ENCODE results near the gene INPP5J. TPM values are rescaled to one million over a fixed set of nuclear protein-coding genes. Genes with fewer than 3 reads are reported as not detected.
"Not testable (repeated sequence)": the region's sequence is repeated elsewhere in the genome, so short reads cannot be mapped to it uniquely, and the experiment has no call there.

Gene INPP5J, protein sequence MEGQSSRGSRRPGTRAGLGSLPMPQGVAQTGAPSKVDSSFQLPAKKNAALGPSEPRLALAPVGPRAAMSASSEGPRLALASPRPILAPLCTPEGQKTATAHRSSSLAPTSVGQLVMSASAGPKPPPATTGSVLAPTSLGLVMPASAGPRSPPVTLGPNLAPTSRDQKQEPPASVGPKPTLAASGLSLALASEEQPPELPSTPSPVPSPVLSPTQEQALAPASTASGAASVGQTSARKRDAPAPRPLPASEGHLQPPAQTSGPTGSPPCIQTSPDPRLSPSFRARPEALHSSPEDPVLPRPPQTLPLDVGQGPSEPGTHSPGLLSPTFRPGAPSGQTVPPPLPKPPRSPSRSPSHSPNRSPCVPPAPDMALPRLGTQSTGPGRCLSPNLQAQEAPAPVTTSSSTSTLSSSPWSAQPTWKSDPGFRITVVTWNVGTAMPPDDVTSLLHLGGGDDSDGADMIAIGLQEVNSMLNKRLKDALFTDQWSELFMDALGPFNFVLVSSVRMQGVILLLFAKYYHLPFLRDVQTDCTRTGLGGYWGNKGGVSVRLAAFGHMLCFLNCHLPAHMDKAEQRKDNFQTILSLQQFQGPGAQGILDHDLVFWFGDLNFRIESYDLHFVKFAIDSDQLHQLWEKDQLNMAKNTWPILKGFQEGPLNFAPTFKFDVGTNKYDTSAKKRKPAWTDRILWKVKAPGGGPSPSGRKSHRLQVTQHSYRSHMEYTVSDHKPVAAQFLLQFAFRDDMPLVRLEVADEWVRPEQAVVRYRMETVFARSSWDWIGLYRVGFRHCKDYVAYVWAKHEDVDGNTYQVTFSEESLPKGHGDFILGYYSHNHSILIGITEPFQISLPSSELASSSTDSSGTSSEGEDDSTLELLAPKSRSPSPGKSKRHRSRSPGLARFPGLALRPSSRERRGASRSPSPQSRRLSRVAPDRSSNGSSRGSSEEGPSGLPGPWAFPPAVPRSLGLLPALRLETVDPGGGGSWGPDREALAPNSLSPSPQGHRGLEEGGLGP
- 13.8 TPM for total RNA-seq
- long read RNA-seq, partial matches to known transcripts: 20 of 30 reads
- long read RNA-seq, other reads (novel, unspliced or antisense): 4 of 30 reads

DNA sequence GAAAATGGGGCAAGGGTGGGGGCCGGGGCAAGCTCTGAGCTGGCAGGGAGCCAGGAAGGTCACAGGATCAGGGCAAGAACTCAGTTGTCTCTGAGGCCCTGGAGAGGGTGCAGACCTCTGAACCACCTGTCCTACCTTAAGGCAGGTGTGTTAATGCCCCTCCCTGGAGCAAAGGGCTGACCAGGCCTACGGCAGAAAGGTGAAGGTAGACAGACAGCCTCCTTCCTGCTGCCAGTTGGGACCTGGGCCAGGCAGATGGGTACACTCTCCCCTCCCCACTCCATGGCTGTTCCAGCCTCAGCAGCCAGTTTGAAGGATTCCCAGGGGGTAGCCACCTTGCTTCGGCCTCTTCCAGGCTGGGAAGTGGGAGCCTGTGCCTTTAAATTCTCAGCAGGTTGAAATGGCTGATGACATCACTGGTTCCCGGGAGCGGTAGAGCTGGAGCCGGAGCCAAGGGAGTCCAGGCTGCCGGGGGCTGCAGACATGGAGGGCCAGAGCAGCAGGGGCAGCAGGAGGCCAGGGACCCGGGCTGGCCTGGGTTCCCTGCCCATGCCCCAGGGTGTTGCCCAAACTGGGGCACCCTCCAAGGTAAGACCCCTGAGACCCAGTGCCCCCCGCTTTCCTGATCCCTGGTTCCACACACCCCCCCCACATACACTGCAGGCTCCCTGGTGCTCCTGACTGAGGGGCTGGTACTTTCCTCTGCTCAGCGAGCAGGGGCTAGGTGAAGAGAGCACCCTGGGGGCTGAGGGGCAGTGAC lies at the start of gene INPP5J:
Gene INPP5J, plus strand, starts transcription at position 435 of the 760 bp plus-strand sequence. Its CDS starts 49 bp downstream, at position 484.
- intact Hi-C loops (cut with DNase I): no loop called here
- DNase-seq (ENCODE audit: low spot score): no peak

DNA sequence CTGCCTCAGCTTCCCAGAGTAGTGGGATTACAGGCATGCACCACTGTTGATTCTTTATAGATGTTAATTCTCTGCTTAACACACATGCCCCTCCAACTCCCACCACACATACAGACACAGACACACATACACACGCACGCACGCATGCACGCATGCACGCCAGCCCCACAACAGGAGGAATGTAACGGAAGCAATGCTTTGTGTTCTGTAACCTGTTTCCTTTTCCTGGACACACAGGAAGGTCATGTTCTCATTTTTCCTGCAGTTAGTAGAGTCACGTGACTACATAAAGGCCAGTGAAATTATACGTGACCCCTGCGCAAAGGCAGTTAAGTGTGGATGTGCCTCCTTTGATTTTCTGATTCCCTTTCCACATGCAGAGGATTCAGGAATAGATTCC lies 49.6 kb upstream of the INPP5J start:
- DNase-seq (ENCODE audit: low spot score); intact Hi-C loops (cut with DNase I): not testable (repeated sequence)

DNA sequence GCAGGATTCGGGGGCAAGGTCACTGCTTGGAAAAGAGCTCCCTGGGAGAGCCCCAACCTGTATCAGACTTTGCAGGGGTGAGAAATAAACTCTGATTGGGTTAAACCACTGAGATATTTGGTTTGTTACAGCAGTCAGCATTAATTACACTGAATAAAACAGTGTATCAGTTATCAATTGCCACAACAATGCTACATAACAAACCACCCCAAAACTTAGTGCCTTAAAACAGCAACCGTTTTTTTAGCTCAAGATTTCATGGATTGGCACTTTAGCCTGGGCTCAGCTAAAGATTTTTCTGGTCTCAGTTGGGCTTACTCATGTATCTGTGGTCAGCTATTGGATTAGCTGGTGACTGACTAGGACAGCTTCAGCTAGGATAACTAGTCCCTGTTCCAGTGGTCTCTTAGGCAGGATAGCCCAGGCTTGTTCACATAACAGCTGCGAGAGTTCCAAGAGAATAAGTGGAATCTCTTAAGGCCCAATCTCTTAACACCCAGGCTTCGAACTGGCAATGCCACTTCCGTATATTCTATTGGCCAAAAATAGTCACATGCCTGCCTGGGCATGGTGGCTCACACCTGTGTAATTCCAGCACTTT lies 49.1 kb upstream of the INPP5J start:
- DNase-seq (ENCODE audit: low spot score); intact Hi-C loops (cut with DNase I): not testable (repeated sequence)

DNA sequence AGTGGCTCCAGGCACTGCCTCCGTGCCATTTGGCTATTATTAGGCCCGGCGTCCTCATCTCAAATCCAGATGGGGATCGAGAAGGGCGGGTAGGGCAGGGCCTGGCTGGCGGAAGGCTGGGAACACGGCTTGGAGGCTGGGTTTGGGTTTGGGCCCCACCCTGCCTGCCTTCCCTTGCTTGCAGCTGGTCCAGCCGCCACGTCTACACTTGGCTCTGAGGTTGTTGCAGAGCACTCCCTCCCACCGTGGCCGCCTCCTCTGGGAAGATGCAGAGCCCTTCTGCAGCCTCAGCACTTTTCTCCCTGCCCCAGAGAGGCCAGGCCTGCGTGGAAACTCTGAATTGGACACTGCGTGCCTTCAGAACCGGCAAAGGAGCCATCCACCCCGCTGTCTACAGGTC lies 46.8 kb upstream of the INPP5J start:
- intact Hi-C loops (cut with DNase I): no loop called here
- DNase-seq (ENCODE audit: low spot score): peak; percentile 91

DNA sequence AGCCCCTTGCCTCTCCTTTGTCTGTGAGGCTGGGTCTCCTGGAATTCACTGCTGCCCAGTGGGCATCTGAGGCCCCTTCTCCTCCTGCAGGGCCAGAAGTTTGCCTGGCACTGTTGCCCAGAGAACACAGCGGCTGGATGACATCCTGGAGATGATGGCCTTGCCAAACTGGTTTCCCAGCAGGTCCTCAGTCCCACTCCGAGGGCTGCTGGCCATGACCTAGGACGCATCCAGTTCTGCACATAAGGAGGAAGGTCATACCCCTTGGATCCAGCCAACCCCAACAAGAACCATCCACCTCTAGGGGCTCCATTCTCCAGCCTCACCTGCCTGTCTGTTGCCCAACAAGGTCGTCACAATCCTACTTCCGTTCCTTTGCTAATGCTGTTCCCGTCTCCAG lies 45.1 kb upstream of the INPP5J start:
- intact Hi-C loops (cut with DNase I): no loop called here
- no peak for DNase-seq (ENCODE audit: low spot score)

DNA sequence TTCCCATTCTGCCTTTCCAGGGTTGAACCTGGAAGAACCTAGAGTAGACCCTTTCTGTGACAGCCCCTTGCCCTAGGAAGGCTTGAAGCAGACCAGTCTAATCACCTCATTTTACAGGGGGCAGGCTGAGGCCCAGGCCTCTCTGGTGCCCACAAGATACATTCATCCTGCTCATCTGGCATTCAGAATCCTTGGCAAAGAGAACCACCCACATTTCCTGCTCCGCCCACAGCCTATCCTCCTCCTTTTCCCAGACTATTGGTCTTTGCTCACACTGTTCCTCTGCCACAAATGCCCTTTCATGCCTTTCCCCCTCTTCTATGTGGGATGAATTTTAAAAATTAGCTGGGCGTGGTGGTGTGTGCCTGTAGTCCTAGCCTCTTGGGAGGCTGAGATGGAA lies 44.4 kb upstream of the INPP5J start:
- DNase-seq (ENCODE audit: low spot score); intact Hi-C loops (cut with DNase I): not testable (repeated sequence)

DNA sequence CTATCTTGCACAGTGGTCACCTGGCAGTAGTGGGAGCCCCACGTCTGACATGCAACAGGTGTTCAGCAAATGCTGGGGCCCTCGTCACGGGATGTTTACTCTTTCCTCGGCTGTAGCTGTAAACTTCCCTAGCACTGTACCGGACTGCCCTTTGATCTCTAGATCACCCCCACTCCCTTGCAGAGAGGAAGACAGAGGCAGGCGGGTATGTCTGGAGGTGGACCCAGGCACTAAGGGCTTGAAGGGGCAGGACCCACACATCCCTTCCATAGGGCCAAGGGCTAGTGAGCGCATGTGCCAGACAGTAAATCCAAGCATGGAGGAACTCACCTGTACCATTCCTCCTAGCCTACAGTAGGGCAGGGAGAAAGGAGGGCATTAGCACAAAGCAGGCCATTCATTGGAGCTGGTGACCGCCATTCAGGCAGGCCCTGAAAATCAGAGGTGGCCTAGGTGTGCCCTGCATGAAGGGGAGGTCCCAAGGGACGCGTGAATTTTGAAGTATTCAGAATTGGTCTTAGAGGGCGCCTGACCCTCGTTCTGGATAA lies 43.6 kb upstream of the INPP5J start:
- no peak for DNase-seq (ENCODE audit: low spot score)
- intact Hi-C loops (cut with DNase I): no loop called here

DNA sequence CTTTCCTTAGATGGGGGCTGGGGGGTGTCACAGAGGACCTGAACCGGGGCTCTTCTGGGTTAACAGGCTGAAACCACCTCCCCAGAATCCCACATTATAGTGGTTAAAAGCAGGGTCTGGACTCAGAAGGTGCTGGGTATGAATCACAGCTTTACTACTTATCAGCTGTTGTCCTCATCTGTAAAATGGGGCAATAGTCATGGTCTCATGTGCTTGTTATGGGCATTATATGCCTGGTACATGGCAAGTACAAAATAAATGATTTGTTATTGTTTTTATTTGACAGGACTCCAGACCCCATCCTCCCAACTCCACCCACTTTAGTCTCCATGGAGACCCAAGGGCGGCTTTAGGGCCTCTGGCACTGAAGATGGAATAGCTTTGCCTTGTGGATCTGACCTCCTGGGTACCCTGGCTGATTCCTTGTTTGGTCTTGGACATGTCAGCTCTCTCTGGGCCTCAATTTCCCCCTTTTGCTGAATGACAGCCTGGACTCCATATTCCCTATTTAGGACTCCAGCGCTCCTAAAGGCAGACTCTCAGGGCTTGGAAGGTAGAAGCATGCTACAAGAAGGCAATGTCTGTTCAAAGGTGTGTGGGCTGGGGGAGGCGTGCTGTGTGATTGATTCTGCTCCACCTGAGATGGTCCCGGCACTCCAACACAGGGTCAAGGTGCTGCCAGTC lies 42.5 kb upstream of the INPP5J start:
- intact Hi-C loops (cut with DNase I): loop anchor here (2.0 to 10.0 kb wide), 2 partner anchors 112 to 316 kb away; partner anchors contain the start of genes MORC2 and TUG1
- no peak for DNase-seq (ENCODE audit: low spot score)

DNA sequence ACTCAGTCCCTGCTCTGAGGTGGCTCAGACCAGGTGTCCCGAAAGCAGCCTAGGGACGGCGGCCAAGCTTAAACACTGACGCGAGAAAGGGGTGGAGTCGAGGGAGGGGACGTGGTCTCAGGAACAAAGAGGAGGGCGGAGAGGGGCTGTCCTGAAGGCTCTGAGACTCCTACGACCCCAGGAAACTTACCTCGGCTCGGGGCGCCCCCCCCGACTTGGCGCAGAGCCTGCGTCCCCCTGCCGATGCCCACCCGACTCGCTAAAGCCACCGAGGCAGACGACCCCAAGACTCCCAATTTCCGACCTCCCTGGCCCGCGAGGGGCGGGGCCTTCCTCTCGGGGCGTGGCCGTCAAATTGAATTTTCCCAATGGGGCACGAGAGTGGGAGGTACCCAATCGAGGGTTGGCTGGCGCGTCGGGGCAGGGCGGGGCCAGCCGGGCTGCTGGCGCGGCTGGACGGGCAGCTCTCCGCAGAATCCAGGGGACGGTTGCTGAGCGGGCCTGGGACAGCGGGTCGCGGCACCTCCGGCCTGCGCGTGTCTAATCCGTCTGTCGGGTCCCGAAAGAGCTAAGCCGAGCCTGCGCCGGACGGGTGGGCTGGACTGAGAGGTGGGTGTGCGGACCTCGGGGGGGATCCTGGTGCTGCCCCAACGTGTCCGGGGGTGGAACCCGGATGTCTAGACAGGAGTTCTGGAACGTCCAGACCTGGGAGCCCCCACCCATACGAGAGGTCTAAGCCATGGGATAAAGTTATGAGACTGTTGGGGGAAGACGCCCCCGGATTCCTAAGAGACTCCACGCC lies 41.7 kb upstream of the INPP5J start, which contains the start of gene SMTN:
Gene SMTN, plus strand, starts transcription at position 471 of the 802 bp plus-strand sequence. CDS start 1,941 bp downstream, outside the sequence.
- intact Hi-C loops (cut with DNase I): loop anchor here (2.0 to 10.0 kb wide), 2 partner anchors 112 to 316 kb away; partner anchors contain the start of genes MORC2 and TUG1

DNA sequence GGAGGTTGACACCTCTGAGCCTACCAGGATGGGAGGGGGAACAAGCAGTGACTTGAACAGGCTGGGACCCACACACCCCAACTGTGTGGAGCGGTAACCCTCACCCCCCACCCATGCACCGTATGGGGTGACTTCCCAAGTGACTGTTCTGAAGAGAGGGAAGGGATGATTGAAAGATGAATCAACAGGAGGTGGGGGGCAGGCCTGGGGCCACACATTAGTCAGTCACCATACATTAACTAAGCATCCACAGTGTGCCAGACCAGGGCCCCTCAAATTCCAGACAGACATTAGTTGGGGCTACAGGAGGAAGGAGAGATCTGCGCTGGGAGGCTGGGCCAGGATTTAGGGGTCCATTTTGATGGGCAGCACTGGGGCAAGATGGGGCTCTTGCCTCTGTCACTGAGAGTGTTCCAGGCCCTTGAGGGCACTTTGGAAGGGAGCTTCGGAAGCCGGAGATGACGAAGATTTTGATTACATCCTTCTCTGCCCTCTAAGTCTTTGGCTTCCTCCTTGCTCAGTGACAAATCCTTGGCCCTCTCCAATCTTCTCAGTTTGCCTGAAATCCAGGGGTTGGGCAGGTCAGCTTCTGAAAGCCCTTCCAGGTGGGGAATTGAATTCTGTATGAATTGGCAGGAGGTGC lies 40.7 kb upstream of the INPP5J start:
- DNase-seq (ENCODE audit: low spot score): no peak
- intact Hi-C loops (cut with DNase I): loop anchor here (2.0 to 10.0 kb wide), 2 partner anchors 113 to 317 kb away; partner anchors contain the start of genes MORC2 and TUG1

More for the DNA sequence above, 41.7 kb upstream of the INPP5J start, which contains the start of gene SMTN:
- DNase-seq (ENCODE audit: low spot score): peak; percentile 96

DNA sequence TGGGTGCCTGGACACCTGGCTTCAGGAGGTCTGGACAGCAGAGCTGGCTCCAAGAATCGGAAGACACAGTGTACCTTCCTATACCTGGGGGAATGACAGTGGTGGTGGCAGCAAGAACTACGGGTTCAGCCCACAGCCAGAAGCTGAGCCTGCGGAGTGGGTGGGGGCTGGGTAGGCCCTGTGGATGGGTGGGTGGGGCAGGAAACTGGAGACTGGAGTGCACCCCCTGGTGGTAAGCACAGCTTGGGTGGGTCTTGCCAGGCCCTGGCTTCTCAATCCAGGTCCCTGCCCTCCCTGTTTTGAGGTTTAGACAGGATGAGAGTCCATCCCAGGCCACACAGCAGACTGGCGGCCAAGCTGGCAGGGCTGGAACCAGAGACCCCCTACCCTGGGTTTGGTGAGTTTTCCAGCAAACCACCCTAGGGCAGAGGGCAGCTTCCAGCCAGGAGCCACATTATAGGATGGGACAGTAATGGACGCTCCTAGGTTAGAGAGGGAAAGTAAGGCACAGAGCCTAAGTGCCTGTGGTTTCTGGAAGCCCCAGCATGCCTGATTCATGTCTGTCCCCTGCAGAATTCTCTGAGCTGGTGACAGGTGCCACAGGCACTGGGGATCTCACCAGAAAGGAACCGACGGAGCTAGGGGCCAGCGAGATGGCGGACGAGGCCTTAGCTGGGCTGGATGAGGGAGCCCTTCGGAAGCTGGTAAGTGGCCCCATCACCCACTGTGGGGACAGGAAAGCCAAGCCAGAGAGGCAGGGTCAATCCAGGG lies 40.0 kb upstream of the INPP5J start:
- intact Hi-C loops (cut with DNase I): loop anchor here (10.0 kb wide), 1 partner anchor 318 kb away; no protein-coding TSS in a partner anchor
- peak; percentile 86 for DNase-seq (ENCODE audit: low spot score)

DNA sequence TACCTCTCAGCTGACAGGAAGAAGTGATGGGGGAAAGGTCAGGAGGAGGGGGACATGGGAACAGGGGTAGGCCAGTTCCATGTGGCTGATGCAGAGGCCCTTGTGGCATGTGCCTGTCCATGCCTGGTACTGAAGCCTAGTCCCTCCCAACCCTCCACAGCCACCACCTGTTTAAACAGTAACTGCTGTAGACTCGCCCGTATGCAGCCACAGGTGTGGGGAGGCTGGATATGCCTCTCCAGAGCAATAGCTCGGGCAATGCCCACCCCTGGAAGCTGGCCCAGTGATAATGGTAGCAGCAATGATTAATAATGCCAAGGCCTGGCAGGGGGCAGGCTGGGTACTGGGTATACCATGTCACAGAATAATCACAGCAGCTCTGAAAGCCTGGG lies 39.4 kb upstream of the INPP5J start:
- DNase-seq (ENCODE audit: low spot score): no peak
- intact Hi-C loops (cut with DNase I): loop anchor here (10.0 kb wide), 1 partner anchor 319 kb away; no protein-coding TSS in a partner anchor

DNA sequence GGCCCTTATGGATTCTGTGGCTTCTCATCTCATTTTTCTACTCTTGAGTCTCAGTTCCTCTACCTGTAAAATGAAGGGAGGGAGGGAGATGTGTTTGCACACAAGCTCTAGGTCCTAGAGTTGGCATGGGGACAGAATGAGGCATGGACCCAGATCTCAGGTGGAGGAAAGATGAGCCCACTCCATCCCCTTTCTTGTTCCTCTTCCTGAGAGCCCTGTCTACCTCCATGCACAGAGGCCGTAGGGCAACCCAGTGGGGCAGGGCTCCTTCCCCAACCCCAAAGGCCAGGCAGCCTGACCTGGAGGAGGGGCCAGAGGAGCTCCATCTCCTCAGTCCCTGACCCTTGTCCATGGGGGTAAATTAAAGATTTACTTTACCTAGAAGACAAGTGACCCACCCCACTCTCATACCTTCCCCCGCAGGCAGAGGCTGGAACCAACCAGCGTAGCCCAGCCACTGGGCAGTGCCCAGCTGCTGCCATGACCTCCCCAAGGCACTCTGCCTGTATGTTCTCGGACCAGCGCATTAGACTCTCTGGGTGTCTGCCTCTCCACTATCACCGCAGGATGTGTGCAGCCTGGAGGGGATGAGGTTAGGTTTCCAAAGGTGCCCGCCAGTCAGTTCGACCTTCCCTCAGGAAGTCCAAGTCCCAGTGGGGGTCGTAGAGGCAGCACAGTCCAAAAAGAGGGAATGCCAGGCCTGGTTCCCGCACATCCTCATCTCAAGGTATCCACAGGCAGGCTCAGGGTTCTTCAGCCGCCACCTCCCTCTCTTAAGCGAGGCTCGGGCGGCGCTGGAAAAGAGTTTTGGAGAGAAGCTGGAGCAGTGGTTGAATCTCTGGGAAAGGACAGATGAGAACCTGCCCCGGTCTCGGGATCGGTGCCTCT lies 38.6 kb upstream of the INPP5J start:
- DNase-seq (ENCODE audit: low spot score): no peak
- intact Hi-C loops (cut with DNase I): loop anchor here (2.0 to 10.0 kb wide), 2 partner anchors 37 to 319 kb away; no protein-coding TSS in a partner anchor

DNA sequence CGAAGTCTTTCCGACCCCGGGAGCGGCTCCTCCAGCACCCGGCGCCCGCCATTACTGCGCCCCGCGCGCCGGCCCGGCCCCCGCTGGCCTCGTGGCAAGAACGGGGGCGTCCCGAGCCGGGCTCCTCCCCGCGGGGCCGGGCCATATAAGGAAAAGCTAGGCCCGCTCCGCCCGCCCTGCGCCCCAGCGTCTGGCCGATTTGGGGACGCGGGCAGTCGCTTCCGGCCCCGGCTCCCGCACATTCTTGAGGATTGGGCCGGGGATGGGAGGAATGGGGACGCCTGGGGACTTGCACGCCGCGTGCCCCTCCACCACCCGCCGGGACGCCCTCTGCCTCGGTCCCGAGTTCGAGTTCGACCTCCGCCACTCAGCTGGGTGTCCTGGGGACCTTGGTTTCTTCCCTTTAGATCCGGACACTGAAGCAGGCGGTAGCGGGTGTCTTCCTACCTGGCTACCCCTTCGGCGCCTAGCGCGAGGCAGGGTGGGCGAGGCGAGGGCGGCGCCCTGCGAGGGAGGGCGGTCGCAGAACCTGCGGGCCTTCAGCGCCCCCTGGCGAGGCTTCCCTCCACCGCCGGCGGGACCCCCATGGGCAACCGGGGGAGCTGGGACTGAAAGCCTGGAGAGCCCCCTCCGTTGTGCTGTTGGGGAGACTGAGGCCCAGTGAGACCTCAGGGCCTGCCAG lies 37.8 kb upstream of the INPP5J start:
- intact Hi-C loops (cut with DNase I): loop anchor here (2.0 to 10.0 kb wide), 3 partner anchors 38 to 320 kb away; partner anchors contain the start of gene LIMK2
- peak; percentile 93 for DNase-seq (ENCODE audit: low spot score)
